Smooth muscle cell of trachea (primary cell): ENCODE measurements around the gene GATAD2A. TPM values are rescaled to one million over a fixed set of nuclear protein-coding genes. Genes with fewer than 3 reads are reported as not detected.

Experiments used
- total RNA-seq: library from RNA; depleted of rRNA; stranded (reverse); fragments of >200 nt; gene quantifications from 2 replicates; pipeline ENCODE4 v1.2.1, GENCODE V29; 2014

Gene GATAD2A, protein sequence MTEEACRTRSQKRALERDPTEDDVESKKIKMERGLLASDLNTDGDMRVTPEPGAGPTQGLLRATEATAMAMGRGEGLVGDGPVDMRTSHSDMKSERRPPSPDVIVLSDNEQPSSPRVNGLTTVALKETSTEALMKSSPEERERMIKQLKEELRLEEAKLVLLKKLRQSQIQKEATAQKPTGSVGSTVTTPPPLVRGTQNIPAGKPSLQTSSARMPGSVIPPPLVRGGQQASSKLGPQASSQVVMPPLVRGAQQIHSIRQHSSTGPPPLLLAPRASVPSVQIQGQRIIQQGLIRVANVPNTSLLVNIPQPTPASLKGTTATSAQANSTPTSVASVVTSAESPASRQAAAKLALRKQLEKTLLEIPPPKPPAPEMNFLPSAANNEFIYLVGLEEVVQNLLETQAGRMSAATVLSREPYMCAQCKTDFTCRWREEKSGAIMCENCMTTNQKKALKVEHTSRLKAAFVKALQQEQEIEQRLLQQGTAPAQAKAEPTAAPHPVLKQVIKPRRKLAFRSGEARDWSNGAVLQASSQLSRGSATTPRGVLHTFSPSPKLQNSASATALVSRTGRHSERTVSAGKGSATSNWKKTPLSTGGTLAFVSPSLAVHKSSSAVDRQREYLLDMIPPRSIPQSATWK
- total RNA-seq = 40.5 and 49.6 TPM in 2 replicates

DNA sequence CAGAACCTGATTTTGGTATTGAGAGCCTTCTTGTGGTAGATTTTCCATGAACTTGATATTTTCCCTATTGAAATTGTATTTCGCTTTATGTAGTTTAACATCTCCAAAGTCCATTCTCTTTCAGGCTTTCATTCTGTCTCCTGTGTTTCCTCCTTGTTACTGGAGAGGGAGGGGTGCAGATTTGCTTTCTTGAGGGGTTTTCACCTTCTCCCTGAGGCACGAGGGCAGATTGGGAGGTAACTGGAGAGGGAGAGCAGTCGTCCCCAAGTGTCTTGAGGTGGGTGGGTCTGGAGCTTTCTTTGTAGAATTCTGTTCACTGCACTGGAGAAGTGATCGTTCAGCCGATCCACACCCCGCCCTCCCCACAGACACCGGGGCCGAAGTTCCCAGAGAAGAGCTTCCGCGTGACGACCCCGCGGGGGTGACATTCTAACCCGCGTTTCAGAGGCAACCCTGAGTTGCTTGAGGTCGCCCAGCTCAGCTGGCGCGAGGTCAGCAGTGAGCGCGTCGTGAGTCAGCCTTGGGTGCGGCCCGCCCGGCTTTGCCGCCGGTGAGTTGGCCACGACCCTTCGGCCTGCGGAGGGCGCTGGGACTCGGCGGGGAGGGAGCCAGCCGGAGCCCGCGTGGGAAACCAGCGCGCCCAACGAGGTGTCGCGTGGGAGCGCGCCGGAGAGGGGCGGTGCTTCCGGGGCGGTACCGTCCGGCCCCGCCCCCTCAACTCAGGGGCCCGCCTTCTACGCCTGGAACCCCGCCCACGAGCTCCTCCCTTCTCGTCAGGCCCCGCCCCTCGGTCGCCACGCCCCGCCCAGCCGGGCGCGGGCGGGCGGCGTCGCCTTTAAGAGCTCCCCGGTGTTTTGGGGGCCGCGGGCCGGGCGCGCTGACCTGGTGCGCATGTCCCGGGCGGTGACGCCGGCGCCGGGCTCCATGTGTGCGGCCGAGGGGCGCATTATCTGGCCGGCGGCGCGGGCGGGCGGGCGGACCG, at the start of gene GATAD2A:
TSS of gene GATAD2A (plus strand) at position 797 of the 982 bp plus-strand sequence. CDS start 59,671 bp downstream, outside the sequence.

DNA sequence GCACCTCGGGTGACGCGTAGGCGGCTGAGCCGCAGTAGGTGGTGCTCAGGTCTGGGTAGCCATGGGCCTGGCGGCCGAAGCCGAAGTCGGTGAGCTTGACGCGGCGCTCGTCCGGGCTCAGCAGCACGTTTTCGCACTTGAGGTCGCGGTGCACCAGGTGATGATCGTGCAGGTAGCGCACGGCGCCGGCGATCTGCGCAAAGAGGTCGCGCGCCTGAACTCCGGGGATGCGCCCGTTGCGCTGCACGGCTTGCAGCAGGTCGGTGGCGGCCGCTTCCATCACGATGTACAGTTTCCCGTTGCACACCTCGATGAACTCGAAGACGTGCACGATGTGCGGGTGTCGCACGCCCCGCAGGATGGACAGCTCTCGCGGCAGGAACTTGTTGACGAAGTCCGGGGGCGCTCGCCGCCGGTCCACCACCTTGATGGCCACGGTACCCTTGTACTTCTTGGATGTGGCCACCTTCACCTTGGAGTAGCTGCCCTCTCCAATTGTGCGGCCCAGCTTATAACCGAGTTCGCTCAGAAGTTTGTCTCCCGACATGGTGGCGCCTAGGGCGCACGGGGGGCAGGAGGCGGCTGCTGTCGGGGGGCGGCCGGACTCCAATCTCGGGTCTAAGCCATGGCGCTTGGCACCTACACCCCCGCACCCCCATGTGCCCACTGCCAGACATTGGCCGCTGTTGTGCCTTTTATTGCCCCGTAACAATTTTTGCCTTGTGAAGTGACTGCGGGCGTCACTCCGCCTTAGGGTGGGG, 109.6 kb downstream of the GATAD2A start, which contains the start of gene TSSK6:
TSS of gene TSSK6 (minus strand) at position 668 of the 761 bp plus-strand sequence. CDS start at position 547, 121 bp downstream.

DNA sequence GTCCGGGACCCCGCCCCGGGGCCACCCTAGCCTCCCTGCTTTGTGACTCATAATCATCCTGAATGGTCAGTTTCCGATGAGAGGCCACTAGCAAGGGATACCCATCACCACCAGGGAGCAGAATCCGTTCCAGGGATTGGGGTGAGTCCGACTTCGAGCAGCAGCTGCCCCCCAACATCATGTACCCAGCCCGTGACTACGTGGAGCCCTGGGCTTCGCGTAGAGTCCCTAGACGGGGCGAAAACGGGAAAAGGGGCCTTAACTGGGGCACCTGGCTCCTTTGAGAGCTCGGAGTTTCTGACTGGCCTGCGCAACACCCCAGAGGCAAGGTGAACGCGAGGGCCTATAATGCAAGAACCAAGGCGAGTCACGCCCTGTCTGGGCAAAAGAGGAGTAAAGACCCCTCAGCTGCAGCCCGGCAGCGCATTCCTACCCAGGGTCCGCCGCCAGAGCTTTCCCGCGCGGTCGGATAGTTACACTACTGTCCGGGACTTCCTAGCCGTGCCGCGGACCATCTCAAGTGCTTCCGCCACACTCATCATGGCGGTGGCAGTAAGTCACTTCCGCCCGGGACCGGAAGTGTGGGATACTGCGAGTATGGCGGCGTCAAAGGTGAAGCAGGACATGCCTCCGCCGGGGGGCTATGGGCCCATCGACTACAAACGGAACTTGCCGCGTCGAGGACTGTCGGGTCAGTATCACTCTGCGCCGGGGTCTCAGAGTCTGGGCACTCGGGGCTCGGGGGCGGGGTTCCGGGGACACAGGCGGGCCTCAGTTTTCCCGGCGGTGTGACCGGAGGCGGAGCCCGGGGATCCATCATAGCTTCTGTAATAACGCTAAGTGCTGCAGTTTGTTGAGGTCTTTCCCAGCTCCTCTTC, 110.4 kb downstream of the GATAD2A start, which contains the start of gene NDUFA13:
TSS of gene NDUFA13 (plus strand) at position 584 of the 878 bp plus-strand sequence. CDS start at position 598, 14 bp downstream.

DNA sequence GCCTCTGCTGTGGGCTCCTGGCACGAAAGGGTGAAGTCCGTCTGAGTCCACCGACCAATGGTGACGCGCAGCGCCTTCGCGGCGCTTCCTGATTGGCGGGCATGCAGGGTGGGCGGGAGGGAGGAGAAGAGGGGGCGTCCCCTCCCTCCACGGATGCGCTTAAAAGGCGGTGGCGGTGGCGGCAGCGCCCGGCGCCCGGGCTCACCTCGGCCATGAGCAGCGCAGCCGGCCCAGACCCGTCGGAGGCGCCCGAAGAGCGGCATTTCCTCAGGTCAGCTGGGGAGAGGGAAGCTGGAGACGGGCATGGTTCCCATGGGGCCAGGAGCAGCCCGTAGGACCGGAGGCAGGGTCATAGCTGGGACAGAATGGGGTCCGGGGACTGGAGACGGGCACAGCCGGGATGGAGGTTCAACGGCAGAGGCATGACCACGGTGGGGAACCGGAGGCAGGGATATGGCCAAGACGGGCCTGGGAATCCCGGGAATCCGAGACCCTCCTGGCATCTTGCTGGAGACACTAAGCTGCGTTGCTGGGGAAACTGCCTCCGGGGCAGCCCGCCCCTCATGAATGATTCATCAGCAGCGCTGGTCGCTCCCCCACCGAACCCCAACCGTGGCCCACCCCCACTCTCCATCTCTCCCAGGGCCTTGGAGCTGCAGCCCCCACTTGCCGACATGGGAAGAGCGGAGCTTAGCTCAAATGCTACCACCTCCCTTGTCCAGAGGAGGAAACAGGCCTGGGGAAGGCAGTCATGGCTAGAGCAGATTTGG, 123.4 kb downstream of the GATAD2A start, which contains the start of gene YJEFN3:
TSS of gene YJEFN3 (plus strand) at position 191 of the 770 bp plus-strand sequence. CDS start at position 213, 22 bp downstream.

DNA sequence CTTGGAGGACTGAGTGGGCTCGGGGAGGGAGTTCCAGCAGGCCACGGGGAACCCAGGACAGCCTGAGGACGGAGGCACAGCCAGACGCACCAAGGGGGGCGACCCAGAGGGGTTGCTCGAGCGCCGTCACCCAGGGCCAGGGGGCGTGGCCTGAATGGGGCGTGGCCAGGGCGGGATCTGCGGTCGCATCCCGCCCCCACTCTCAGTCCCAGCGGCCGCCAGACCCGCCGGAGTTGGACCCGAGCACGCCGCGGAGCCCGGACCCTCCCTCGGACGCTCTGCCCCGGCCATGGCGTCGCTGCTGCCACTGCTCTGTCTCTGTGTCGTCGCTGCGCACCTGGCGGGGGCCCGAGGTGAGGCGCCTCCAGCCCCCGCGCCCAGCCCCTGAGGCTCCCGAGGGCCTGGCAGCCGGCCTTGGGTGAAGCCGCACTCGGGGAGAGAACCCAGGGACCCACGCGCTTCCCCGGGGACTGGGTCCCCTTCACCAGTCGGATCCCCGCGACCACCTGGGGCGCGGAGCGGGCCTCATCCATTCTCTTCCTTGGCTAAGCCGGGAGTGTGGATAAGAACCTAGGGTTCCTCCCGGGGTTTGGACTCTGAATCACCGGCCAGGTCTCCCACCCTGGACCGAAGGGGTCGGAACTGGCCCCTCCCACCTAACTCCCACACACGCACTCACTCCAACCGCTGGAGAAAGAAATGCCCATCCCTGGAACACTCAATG, 132.7 kb downstream of the GATAD2A start, which contains the start of gene CILP2:
TSS of gene CILP2 (plus strand) at position 205 of the 724 bp plus-strand sequence. CDS start at position 290, 85 bp downstream.

Other genes with a start within 250 kb of the GATAD2A start
- 0.17 TPM in 1 of 2 replicates, not detected in the other for gene MEF2B, start 235.4 kb upstream of the GATAD2A start, total RNA-seq
- 12.2 and 15.7 TPM in 2 replicates for gene BORCS8, start 213.5 kb upstream of the GATAD2A start, total RNA-seq
- gene RFXANK, start 213.4 kb upstream of the GATAD2A start, total RNA-seq = 61.2 and 71.3 TPM in 2 replicates
- 3.3 and 4.9 TPM in 2 replicates for gene NR2C2AP, start 202.3 kb upstream of the GATAD2A start, total RNA-seq
- under 0.01 TPM in 2 replicates for gene NCAN, start 193.7 kb upstream of the GATAD2A start, total RNA-seq
- gene TM6SF2, start 132.4 kb upstream of the GATAD2A start, total RNA-seq = 0.29 and 1.7 TPM in 2 replicates
- 23.9 and 26.5 TPM in 2 replicates for gene SUGP1, start 85.2 kb upstream of the GATAD2A start, total RNA-seq
- 35.9 and 42.6 TPM in 2 replicates for gene MAU2, start 84.8 kb upstream of the GATAD2A start, total RNA-seq
- 2.3 and 4.5 TPM in 2 replicates for gene TSSK6, start 109.9 kb downstream of the GATAD2A start, total RNA-seq
- gene NDUFA13, start 110.5 kb downstream of the GATAD2A start, total RNA-seq = 181 TPM in 2 replicates
- 0.33 and 1.0 TPM in 2 replicates for gene YJEFN3, start 123.2 kb downstream of the GATAD2A start, total RNA-seq
- under 0.01 and 1.3 TPM in 2 replicates for gene CILP2, start 132.6 kb downstream of the GATAD2A start, total RNA-seq
- 1.2 and 1.6 TPM in 2 replicates for gene PBX4, start 213.0 kb downstream of the GATAD2A start, total RNA-seq
- gene LPAR2, start 222.5 kb downstream of the GATAD2A start, total RNA-seq = 1.2 and 2.6 TPM in 2 replicates
- 4.4 and 9.1 TPM in 2 replicates for gene GMIP, start 238.0 kb downstream of the GATAD2A start, total RNA-seq